ENCODE results near the gene SEC14L6.
"Not testable (repeated sequence)": the region's sequence is repeated elsewhere in the genome, so short reads cannot be mapped to it uniquely, and the experiment has no call there.

SEC14L6 gene

GRCh38 chr22:30566125-30566524, 19.6 kb upstream of the SEC14L6 start:
- DNase-seq (ENCODE audit: low read depth), result no peak

DNA sequence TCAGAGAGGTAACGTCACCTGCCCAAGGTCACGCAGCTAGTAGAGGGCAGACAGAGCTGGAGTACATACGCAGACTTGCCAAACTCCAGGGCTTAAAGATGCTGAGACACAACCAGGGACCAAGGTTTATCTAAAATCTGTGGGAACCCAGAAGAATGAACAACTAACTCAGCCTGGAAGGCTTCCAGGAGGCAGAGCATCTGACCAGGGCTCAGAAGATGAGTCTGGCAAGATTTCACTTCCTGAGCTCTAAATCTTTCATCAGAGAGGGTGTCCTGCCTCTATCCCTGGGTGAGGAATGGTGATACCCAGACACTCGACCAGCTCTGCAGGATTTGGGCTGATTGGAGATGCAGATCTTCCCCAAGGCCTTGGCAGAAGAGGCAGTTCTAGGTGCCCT, 18.8 kb upstream of the SEC14L6 start:
- no peak for DNase-seq (ENCODE audit: low read depth)

GRCh38 chr22:30564761-30565119, 18.2 kb upstream of the SEC14L6 start:
- no peak for DNase-seq (ENCODE audit: low read depth)

GRCh38 chr22:30564045-30564760, 17.7 kb upstream of the SEC14L6 start:
- no peak for DNase-seq (ENCODE audit: low read depth)

DNA sequence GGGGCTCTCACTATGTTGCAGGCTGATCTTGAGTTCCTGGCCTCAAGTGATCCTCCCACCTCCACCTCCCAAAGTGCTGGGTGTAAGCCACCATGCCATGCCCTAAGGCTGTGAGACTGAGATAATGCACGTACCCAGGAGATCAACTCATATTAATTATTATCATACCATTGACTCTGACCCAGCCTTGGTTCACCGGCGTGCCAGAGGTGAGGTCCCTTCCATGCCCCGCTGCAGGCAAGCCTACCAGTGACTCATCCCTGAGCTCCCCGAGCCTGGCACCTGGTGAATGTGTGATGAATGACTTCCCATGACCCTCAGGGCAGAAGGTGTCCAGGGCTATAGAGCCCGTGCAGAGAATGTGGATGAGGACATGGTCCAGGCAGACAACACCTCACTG, 15.8 kb upstream of the SEC14L6 start:
- DNase-seq (ENCODE audit: low read depth), result no peak

GRCh38 chr22:30561402-30562189, 15.1 kb upstream of the SEC14L6 start:
- no peak for DNase-seq (ENCODE audit: low read depth)

DNA sequence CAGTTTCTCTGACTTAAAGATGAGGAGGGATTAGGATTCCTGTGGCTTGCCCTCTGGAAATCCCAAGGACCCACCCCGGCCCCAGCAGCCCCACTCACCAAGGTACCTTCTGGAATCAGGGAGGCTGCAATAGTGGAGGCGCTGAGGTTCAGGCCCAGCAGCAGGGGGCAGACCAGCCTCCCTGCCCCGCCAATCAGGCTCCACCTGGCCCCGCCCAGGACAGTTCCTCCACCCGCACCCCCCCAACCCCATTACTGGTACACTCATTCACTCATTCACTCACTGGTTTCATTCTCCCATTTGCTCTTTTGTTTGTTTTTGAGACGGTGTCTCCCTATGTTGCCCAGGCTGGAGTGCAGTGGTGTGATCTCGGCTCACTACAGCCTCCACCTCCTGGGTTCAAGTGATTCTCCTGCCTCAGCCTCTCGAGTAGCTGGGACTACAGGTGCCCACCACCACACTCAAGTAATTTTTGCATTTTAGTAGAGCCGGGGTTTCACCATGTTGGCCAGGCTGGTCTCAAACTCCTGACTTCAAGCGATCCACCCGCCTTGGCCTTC, 14.2 kb upstream of the SEC14L6 start:
- DNase-seq (ENCODE audit: low read depth), result not testable (repeated sequence)

DNA sequence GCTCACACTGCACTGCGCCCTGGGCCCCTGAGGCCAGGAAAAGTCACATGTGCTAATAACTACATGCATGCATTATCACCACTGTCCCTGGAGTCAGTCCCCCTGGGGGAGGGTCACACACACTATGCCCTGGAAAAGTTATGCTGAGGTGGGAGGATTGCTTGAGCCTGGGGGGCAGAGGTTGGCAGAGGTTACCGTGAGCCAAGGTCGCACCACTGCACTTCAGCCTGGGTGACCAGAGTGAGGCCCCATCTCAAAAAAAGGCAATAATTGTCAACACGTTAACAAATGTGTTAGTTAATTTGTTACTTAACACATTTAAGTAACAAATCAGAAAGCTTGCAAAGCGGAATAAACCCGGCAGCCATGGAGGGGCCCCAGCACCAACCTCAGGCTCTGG, 13.3 kb upstream of the SEC14L6 start:
- no peak for DNase-seq (ENCODE audit: low read depth)

GRCh38 chr22:30557243-30557642, 10.7 kb upstream of the SEC14L6 start:
- DNase-seq (ENCODE audit: low read depth), result no peak

DNA sequence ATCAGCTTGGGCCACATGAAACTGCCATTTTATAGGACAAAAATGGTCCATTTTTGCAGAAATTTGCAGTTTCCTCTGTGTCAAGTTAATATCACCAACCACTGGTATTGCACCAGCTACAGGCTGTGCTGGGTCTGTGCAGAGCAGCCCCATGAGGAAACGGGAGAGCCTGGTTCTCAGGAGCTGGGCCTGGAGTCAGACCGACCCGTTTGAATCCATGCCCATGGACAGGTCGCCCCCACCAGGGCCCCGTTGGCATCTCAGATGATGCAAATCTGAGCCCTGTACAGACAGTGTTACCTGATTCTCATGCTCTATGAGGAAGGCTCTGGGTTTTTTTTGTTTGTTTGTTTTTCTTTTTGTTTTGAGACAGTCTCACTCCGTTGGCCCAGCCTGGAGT, 9.8 kb upstream of the SEC14L6 start:
- DNase-seq (ENCODE audit: low read depth), result no peak

- DNase-seq (ENCODE audit: low read depth), result no peak
Observed at GRCh38 chr22:30555282-30556210, 9.0 kb upstream of the SEC14L6 start.

- DNase-seq (ENCODE audit: low read depth), result no peak
Observed at GRCh38 chr22:30553971-30554370, 7.4 kb upstream of the SEC14L6 start.

- DNase-seq (ENCODE audit: low read depth), result no peak
Observed at GRCh38 chr22:30552719-30553118, 6.2 kb upstream of the SEC14L6 start.

DNA sequence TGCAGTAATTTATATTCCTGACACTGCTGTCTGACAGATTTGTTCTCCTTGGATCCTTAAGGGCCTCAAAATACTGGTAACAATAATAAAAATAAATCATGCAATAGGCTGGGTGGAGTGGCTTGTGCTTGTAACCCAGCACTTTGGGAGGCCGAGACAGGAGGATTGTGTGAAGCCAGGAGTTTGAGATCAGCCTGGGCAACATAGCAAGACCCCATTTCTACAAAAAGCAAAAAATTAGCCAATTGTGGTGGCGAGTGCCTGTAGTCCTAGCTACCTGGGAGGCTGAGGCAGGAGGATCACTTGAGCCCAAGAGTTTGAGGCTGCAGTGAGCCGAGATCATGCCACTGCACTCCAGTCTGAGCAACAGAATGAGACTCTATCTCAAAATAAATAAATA, 5.3 kb upstream of the SEC14L6 start:
- not testable (repeated sequence) for DNase-seq (ENCODE audit: low read depth)

DNA sequence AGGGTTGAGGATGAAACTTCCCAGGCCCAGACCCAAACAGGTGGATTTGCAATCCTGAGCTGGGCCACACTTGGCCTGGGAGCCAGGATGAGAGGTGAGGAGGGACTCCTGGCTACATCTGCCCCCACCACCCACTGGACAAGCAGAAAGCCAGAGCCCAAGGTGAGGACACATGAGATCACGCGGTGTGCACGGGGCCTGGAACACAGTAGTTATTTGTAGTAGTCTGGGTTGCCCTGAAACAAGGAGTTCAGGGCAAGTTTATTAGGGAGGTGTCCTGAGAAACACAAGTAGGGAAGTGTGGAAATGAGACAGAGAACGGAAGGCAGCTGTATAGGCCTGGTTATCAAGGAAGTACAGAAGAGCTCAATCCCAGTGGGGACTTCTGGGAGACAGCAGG, 647 bp upstream of the SEC14L6 start:
- no peak for DNase-seq (ENCODE audit: low read depth)

GRCh38 chr22:30542811-30543188, 3.7 kb downstream of the SEC14L6 start:
- DNase-seq (ENCODE audit: low read depth), result no peak

DNA sequence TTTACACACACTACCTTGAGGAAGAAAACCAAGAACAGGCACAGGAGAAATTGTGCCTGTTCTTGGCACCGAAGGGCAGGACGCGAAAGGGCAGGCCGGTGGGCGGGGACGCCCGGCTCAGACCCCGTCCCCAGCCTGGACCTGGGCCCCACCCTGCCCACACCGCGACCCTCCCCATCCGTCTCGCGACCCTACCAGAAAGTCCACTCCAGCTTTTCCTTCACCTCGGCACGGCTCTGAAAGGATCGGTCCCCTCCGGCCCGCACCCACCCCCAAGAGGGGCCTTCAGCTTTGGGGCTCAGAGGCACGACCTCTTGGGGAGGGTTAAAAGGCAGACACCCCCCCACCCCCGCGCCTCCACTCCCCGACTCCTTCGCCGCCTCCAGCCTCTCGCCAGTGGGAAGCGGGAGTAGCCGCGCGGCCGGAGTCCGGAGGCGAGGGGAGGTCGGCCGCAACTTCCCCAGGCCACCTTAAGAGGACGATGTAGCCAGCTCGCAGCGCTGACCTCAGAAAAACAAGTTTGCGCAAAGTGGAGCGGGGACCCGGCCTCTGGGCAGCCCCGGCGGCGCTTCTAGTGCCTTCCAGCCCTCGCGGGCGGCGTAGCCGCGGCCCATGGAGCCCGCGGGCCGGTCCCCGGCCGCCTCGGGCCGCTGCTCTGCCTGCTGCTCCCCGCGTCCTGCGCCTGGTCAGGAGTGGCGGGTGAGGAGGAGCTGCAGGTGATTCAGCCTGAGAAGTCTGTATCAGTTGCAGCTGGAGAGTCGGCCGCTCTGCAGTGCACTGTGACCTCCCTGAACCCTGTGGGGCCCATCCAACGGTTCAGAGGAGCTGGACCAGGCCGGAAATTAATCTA, 4.4 kb downstream of the SEC14L6 start:
- no peak for DNase-seq (ENCODE audit: low read depth)

- not testable (repeated sequence) for DNase-seq (ENCODE audit: low read depth)
Observed at GRCh38 chr22:30541511-30541910, 5.0 kb downstream of the SEC14L6 start.

GRCh38 chr22:30539368-30539767, 7.2 kb downstream of the SEC14L6 start:
- no peak for DNase-seq (ENCODE audit: low read depth)

GRCh38 chr22:30538280-30538679, 8.3 kb downstream of the SEC14L6 start:
- no peak for DNase-seq (ENCODE audit: low read depth)

DNA sequence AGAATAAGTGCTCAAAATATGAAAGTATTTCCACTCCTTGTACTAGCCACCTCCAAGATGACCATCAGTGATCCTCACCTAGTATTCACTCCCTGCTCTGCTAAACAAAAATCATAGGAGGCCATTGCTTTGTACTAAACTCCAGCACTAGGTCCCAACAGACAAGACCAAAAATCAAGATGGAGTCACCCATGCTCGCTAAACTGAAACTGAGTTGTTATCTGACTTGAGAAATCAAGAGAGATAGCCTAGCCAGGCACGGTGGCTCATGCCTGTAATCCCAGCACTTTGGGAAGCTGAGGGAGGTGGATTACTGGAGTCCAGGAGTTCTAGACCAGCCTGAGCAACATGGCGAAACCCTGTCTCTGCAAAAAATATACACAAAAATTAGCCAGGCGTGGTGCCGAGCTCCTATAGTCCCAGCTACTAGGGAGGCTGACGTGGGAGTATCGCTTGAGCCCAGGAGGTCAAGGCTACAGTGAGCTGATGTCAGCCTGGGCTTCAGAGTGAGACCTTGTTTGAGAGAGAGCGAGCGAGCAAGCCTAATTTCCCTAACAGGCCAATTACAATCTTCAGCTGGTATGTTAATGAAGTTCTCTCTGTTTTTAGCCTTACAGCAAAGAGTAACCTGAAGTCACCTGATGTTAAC, 9.3 kb downstream of the SEC14L6 start:
- no peak for DNase-seq (ENCODE audit: low read depth)

All from T-helper 22 cell (primary cell).